NCI-H2107 treated with DMSO at 0.1 percent for 48 hours (cell line): ENCODE data around the gene KLK10.
"Not testable (repeated sequence)": the region's sequence is repeated elsewhere in the genome, so short reads cannot be mapped to it uniquely, and the experiment has no call there.

ENCODE experiments used
- DNase-seq: peaks from one replicate; lab custom pipeline; 2025; ENCODE audit not compliant: unreplicated experiment; lab: John Stamatoyannopoulos, UW

The KLK10 gene

DNA sequence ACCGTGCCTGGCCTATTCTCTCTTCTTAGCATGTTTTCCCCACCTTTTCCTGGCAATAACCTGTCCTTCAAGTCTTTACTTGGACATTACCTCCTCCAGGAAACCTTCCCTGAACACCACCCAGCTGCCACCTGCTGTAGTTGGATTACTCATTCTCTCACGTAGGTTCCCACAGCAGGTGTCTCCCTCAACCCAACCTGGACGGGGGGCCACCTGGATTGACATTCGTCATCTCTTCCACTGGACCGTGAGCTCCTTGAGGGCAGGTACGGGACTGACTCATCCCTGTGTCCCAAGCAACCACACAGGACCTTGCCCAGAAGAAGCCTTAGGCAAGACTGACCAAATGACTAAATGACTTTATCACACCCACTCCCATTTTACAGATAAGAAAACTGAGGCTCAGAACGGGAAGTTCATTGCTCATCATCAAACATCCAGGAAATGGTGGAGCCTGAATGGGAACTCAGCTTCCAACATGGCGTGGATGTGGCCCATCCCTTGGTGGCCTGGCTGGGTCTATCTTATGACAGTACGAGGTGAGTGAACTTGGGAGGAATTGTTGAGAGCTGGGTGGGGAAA lies 46.6 kb downstream of the KLK10 start:
- DNase-seq: no peak

DNA sequence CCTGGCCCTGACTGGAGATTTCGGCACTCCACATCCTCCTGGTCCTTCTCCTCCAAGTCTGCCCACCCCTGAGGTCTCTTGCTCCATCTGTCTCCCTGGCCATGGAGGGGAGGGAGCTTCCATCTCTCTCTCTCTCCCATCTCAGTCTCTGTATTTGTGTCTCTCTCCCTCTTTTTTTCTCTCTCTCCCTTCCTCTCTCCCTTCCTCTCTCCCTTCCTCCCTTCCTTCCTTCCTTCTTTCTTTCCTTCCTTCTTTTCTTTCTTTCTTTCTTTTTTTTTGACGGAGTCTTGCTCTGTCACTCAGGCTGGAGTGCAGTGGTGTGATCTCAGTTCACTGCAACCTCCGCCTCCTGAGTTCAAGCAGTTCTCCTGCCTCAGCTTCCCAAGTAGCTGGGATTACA lies 49.7 kb downstream of the KLK10 start:
- not testable (repeated sequence) for DNase-seq

DNA sequence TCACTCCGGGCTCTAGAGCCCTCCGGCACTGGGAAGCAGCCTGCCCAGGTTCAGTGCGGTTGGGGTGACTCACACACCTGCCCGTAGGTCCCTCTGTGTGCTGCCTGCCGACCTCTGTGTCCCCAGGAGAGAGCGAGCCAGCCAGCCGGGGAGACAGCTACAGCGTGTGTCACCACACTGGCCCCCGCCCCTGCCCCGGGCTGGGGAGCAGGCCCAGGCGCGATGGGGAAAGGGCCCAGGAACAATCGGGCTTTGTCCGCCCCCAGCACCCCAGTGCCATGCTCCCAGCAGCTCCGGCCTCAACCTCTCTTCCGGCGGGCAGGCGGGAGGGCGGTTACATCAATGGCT lies 50.1 kb downstream of the KLK10 start, which contains the start of gene KLK6:
Gene KLK6, minus strand, starts transcription at position 179 of the 348 bp plus-strand sequence. CDS start 1,487 bp downstream, outside the sequence.
- DNase-seq: no peak

DNA sequence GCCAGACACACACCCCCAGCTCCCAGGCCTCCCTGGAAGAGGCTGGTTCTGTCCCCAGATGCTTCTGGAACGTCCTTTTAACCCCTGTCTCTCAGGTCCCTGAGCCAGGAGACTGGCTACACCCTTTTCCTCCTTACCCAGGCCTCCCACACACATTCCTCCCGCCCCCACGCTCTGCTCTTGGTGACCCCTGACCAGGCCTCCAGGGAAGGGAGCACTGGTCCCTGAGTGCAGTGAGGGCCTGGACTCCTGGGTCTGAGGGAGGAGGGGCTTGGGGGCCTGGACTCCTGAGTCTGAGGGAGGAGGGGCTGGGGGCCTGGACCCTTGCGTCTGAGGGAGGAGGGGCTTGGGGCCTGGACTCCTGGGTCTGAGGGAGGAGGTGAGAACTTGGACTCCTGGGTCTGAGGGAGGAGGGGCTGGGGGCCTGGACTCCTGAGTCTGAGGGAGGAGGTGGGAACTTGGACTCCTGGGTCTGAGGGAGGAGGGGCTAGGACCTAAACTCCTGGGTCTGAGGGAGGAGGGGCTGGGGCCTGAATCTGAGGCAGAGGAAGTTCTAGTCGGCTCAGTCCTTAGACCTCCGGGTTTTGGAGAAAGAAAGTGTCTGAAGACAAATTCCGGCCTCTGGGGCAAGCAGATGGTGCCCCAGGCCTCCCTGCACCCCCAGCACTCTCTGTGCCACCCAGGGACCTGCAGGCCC lies 50.6 kb downstream of the KLK10 start:
- DNase-seq: no peak

DNA sequence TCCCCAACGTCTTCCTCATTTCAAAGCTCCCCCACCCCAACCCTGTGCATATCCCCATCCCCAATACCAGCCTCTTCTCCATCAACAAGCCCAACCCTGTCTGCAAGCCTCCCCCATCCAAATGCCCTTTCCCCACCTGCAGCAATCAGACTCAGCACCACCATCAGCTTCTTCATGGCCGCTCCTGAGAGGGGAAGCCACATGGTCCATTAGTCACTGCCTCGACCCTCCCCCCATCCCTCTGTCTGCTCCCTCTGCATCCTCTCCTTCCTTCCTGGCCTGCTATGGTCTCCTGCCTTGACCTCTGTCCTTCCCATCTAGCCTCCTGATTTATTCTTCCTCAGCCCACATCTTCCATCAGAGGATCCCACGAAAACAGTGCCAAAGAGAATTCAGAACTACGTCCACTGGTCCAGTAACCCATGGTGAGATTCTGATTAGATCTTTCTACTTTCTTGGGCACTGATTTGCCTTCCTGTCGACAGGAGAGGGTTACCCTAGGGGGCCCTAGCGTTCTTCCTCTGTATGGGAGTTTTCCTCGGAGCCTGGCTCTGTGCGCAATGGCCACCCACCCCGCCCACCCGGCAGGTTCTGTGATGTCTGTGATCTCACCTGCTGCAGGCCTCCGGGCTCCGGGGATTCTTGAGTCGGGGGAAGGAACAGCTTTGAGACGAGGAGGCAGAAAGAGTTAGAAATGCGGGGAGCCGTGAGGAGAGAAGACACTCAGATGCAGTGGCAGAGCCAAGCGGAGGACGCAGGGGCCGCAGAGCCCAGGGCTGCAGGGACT lies 51.4 kb downstream of the KLK10 start:
- no peak for DNase-seq

GRCh38 chr19:50964266-50964665 lies 55.2 kb downstream of the KLK10 start:
- no peak for DNase-seq

- no peak for DNase-seq
Measured at GRCh38 chr19:50963381-50963780, 56.1 kb downstream of the KLK10 start.
